ENCODE measurements around the gene WNT3A.

Gene WNT3A

GRCh38 chr1:228058949-228059633, 52.3 kb downstream of the WNT3A start:
- no peak for DNase-seq

GRCh38 chr1:228059634-228060457, 53.0 kb downstream of the WNT3A start:
- DNase-seq, result peak; percentile 41

DNA sequence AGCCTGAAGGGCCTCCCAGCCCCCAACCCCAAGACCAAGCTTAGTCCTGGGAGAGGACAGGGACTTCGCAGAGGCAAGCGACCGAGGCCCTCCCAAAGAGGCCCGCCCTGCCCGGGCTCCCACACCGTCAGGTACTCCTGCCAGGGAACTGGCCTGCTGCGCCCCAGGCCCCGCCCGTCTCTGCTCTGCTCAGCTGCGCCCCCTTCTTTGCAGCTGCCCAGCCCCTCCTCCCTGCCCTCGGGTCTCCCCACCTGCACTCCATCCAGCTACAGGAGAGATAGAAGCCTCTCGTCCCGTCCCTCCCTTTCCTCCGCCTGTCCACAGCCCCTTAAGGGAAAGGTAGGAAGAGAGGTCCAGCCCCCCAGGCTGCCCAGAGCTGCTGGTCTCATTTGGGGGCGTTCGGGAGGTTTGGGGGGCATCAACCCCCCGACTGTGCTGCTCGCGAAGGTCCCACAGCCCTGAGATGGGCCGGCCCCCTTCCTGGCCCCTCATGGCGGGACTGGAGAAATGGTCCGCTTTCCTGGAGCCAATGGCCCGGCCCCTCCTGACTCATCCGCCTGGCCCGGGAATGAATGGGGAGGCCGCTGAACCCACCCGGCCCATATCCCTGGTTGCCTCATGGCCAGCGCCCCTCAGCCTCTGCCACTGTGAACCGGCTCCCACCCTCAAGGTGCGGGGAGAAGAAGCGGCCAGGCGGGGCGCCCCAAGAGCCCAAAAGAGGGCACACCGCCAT, 53.8 kb downstream of the WNT3A start:
- no peak for DNase-seq

GRCh38 chr1:228061411-228062084, 54.8 kb downstream of the WNT3A start:
- DNase-seq, result no peak

- no peak for DNase-seq
These were observed 55.4 kb downstream of the WNT3A start for GRCh38 chr1:228062085-228062791.

DNA sequence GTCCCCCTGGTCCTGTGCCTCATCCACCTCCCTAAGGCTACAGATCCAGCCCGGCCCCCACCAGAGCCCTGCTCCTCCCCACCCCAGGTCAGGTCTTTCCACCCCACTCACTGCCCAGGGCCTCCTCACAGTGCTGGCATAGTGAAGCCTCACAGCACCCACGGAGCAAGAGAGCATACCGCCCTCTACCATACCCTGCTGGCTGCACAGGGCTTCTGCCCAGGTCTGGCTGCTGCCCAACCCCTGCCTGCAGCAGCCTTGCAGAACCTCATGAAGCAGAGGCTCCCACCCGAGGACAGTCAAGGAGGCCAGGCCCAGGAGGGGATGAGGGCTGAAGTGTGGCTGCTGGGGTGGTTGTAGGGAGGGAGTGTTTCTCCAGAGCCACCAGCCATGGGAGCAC, 56.0 kb downstream of the WNT3A start:
- no peak for DNase-seq

DNA sequence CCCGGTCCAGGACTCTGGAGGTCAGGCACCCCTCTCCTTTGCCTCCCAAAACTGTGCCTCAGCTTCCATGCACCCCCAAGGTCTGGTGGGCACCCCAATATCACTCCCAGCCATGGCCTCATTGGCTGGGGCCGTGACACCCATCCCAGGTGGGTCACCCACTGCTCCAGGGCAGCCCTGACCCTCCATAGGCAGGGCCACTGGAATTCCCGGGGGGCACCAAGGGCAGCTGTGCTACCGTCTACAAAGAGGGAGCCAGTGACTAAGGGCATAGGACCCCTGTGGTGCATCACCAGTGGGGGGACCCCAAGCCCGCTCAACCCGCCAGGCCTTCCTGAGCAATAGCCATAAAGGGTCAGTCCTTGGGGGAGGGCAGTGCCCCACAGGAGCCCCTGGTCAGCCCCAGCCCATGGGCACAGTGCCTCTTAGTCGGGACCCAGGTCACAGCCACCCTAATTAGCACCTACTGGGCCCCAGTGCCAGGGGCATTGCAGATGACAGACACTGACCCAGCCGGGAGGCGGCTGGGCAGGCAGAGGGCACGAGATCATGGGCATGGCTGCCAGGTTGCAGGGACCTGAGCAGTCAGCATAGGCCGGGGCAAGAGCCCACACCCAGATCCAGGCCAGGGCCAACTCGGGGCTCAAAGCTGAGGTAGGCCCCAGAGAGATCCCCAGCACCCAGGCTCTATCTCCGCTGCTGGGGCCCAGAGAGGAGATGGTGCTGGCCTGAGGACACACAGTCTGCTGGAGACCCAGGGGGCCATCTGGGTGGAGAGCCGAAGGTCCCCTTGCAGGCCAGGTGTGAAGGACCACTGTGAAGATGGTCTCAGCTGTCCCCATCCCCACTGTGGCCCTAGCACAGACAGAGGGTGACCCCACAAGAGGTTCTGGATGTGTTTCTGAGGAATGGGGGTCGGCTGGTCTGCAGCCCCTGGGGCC, 56.7 kb downstream of the WNT3A start:
- DNase-seq, result no peak

DNA sequence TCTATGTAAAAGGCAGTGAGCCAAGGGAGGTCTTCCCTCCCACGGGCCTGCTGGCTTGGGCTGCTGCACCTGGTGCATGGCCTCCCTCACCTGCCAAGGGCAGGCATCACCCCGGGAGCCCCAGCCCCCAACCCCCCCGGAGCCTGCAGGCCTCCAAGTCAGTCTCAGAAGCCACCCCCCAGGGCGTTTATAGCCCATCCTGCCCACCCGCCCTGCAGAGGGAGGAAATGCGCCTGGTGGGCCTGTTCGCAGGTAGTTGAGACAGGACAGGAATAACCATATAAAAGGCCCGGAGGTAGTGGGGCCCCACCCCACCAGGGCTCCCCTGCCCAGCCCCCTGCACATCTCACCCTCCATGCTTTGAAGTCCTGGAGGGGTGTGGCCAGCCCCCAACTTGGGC, 57.5 kb downstream of the WNT3A start:
- DNase-seq, result no peak

DNA sequence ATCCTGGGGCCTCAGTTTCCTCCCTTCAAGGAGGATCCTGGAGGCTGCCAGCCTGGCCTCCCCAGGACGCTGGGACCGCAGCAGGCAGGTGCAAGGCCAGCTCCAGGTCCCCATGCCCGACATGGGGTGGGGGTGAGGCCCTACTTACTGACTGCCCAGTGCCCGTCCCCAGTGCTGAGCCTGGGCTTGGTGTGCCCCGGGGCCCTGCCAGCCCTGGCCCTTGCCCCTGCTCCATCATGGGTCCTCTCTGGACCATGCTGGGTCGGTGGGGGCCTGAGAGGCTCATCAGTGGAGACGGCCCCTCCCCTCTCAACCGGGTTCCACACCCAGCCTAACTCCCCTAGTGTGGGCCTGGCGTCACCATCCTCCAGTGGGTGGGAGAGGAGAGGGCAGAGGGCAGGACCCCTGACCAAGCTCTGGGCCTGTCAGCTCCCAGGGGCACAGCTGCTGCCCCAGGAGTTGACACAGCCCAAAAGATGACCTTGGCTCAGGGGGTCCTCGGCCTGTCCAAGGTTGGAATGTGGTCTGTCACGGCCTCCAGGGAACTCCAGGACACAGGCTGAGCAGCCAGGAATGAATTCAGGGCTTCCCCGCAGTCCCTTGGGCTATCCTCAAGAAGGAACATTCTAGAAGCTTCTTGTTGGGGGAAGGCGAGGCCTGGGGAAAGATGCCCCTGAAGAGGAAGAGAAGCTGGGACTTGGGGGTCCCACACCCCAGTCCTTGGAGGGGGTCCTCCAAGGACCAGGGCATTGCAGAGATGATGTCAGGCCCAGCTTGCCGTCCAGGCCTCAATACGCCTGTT, 58.1 kb downstream of the WNT3A start:
- DNase-seq, result no peak

DNA sequence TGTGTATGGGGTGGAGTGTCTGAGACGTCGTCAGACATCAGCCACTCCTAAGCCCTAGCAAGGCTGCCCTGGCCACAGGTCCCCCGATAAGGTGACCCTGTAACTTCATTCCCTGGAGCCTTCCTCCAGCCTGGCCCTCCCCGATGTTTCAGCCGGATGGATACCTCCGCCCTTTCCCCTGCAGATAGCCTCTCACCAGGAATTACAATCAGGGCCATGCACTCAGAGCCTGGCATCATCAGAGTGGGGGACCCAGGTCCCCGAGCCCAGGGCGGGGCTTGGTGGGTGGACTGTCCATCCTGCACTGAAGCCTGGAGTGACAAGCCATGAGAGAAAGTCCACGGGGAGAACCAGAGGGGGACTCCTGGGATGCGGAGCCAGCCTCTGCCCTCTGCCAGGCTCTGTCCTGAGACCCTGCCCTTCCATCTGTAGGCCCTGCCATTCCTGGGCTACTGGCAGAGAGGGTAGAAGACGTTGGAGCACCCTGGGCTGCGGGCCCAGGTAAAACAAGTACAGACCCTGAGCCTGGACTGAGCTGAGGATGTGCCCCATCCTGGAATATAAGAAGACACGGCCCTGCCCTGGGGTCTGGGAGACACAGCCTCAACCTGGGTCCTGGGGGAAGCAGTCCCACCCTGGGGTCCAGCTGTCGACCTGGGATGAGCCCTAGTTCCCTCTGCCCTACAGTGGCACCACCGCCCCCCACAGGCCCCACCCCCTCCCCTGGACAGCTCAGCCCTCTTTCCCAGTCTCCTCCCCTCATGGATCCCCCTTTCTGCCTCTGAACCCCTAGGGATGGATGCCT, 58.9 kb downstream of the WNT3A start:
- DNase-seq, result no peak

GRCh38 chr1:228066416-228066815, 59.6 kb downstream of the WNT3A start:
- DNase-seq, result no peak

DNA sequence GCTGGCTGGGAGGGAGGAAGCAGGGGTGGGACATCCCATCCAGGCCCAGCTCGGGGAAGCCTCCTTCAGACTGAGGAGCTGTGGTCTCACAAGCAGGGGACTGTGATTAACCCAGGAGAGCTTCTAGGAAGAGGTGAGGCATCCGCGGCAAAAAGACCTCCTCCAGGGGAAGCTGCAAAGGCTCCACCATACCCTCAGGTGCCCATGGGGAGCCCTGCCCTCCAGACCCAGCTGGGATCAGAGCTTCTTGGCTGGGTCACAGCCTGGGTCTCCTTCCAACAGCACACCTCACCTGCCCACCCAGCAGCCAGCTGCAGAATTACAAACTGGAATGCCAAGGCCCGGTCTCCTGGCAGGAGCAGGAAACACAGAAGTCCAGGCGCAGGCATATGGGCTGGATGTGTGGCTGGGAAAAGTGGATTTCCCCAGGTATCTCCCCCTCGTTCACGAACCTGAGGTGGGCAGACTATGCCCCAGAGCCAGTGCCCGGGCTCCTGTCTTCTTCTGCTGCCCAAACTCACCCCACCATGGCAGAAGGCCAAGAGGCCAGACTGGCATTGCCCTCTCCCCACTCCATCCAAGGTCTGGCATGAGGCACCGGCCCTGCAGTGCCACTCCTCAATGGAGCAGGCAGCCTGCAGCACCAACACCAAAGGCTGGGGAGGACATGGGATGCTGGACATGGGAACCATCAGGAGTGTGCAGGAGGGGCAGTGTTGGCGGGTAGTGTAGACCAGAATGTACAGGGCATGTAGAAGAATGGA, 60.3 kb downstream of the WNT3A start:
- no peak for DNase-seq

DNA sequence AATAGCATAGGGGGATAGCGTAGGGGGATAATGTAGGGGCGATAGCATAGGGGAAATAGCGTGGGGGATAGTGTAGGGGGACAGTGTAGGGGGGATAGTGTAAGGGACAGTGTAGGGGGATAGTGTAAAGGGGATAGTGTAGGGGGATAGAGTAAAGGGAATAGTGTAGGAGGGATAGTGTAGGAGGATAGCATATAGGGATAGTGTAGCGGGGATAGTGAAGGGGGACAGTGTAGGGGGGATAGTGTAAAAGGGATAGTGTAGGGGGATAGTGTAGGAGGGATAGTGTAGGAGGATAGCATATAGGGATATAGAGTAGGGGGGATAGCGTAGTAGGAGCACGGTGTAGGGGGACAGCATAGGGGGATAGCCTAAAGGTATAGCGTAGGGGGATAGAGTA, 61.6 kb downstream of the WNT3A start:
- DNase-seq, result no peak

DNA sequence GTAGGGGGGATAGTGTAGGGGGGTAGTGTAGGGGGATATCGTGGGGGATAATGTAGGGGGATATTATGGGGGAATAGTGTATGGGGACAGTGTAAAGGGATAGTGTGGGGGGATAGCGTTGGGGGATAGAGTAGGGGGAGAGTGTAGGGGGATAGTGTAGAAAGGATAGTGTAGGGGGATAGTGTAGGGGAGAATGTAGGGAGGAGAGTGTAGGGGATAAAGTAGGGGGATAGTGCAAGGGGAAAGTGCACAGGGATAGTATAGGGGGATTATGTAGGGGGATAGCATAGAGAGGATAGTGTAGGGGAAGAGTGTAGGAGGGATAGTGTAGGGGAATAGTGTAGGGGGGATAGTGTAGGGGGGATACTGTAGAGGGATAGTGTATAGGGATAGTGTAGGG, 63.4 kb downstream of the WNT3A start:
- no peak for DNase-seq

DNA sequence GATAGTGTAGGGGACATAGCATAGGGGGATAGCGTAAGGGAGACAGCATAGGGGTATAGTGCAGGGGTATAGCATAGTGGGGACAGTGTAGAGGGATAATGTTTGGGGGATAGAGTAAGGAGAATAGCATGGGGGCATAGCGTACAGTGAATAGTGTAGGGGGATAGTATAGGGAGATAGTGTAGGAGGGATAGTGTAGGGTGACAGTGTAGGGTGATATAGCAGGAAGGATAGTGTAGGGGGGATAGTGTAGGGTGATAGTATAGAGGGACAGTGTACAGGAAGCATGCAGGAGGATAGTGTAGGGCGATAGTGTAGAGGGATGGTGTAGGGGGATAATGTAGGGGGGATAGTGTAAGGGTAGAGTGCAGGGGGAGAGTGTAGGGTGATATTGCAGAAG, 64.1 kb downstream of the WNT3A start:
- DNase-seq, result no peak

GRCh38 chr1:228071839-228072657, 65.2 kb downstream of the WNT3A start:
- DNase-seq, result no peak

DNA sequence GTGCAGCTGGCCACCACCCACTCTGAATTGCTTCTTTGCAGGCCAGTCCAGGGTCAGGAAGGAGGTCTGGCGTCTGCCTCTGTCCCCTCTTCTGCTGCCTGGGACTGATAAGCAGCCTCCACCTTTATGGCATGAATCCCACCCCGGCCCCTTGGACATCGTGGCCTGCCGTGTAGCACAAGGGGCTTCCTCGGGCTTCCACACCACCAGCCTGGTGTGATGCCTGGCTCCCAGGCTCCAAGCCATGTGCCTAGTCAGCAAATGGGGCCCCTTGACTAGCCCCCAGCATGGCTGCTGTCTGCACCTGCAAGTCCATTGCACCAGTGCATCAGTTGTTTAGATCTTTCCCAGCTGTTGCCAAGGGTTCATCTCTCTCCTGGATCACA, 65.9 kb downstream of the WNT3A start:
- DNase-seq, result no peak

All from DMS79 treated with DMSO at 0.1 percent for 48 hours (cell line).